Measurements from ENCODE around the gene NOX3. TPM values are rescaled to one million over a fixed set of nuclear protein-coding genes. Genes with fewer than 3 reads are reported as not detected.
"Not testable (repeated sequence)": the region's sequence is repeated elsewhere in the genome, so short reads cannot be mapped to it uniquely, and the experiment has no call there.

Gene NOX3, protein sequence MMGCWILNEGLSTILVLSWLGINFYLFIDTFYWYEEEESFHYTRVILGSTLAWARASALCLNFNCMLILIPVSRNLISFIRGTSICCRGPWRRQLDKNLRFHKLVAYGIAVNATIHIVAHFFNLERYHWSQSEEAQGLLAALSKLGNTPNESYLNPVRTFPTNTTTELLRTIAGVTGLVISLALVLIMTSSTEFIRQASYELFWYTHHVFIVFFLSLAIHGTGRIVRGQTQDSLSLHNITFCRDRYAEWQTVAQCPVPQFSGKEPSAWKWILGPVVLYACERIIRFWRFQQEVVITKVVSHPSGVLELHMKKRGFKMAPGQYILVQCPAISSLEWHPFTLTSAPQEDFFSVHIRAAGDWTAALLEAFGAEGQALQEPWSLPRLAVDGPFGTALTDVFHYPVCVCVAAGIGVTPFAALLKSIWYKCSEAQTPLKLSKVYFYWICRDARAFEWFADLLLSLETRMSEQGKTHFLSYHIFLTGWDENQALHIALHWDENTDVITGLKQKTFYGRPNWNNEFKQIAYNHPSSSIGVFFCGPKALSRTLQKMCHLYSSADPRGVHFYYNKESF
- total RNA-seq, result not detected
- long read RNA-seq, result 0 reads

- DNase-seq (no peak), ATAC-seq (no peak)
- intact Hi-C loops (cut with micrococcal nuclease), result no loop called here
These were observed at the start of gene NOX3 for GRCh38 chr6:155455766-155456165. NOX3 (minus strand) TSS chr6:155455839; CDS start chr6:155455800, 39 bp downstream.

GRCh38 chr6:155504848-155505607 is 49.4 kb upstream of the NOX3 start:
- DNase-seq, result no peak
- no peak for ATAC-seq
- intact Hi-C loops (cut with micrococcal nuclease), result no loop called here

GRCh38 chr6:155502393-155502792 is 46.8 kb upstream of the NOX3 start:
- ATAC-seq (no peak), DNase-seq (no peak)
- intact Hi-C loops (cut with micrococcal nuclease), result no loop called here

DNA sequence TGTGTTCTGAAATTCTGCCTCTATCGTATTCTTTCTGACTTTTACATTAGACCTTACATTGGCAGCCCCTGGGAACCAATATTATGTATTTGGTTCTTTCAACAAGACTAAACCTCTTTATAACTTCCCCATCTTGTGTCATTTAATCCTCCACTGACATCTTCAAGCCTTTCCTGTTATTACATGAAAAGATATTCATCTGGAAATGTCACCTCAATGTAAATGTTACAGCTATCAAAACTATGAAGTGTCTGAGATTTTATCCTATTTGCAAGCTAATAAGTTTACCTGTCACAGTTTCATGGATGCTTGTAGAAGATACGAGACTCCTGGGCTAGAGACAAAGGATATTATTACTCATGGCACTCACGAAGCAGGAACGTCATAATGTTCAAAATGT is 43.9 kb upstream of the NOX3 start:
- ATAC-seq, result no peak
- intact Hi-C loops (cut with micrococcal nuclease), result no loop called here

DNA sequence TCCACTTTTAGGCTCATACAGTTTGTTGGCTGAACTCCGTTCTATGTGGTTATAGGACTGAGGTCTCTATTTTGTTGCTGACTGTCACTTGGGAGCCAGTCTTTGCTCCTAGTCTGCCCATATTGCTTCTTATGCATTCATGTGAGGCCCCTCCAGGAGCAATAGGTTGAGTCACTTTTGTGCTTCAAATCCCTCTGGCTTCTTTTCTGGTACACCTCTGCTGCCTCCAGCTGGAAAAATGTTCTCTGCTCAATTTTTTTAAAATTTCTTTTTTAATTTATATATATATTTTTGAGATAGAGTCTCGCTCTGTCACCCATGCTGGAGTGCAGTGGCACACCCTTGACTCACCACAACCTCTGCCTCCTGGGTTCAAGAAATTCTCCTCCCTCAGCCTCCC is 42.7 kb upstream of the NOX3 start:
- DNase-seq (no peak), ATAC-seq (no peak)
- intact Hi-C loops (cut with micrococcal nuclease), result no loop called here

More for the DNA sequence above, 43.9 kb upstream of the NOX3 start:
- no peak for DNase-seq

DNA sequence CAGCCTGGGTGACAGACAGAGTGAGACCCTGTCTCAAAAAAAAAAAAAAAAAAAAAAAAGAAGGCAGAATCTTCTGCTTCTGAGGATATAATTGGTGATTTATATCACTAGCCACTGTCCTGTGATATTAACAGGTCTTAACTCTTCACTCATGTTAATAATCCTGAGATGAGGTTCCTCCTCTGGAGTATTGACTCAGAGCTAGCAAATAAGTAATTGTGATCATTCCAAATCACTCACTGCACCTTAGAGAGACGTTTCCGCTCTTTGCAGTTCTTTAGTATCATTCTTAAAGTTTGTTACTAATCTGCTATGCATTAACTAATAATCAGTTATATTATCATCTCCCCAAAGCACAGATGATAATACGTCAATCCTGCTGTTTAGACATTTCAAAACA is 41.6 kb upstream of the NOX3 start:
- DNase-seq (no peak), ATAC-seq (no peak)
- intact Hi-C loops (cut with micrococcal nuclease), result no loop called here

DNA sequence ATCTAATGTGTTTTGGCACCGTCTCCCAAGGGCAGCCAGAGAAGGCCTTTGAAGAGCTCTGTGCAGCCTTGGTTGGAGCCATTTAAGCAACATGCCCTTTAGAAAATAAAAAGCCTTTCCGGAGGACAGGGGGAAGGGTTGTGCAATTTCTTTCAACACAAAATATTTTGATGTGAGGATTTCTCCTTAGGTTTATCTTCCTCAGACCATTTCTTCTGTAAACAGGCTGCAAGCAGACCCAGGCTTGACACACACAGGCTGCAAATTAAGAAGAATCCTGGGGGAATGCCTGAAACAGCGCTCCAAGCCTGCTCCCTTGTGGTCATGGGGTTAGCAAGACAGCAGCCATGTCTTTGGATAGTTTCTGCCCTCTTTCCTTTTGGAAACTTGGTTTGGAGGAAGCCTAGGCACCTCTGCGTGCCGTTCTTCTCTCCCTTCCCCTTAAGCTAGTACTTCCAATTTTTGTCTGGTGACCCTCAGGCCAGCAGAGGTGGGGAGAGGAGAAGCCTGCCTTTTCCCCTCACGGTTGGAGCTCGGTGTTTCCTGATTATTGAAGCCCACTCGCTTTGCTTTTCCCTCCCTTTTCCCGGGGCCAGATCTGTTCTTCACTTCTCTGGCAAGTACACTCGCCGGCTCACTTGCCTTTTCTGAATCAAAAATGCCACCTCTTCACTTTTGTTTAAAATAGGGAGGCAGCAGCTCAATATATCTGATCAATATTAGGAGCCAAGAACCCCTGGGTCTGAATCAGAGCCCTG is 39.6 kb upstream of the NOX3 start:
- intact Hi-C loops (cut with micrococcal nuclease), result no loop called here
- peak; percentile 79 for ATAC-seq
- peak; percentile 32 for DNase-seq

- no peak for DNase-seq
- intact Hi-C loops (cut with micrococcal nuclease), result no loop called here
- peak; percentile 77 for ATAC-seq
These were observed 38.1 kb upstream of the NOX3 start for GRCh38 chr6:155493694-155494143.

DNA sequence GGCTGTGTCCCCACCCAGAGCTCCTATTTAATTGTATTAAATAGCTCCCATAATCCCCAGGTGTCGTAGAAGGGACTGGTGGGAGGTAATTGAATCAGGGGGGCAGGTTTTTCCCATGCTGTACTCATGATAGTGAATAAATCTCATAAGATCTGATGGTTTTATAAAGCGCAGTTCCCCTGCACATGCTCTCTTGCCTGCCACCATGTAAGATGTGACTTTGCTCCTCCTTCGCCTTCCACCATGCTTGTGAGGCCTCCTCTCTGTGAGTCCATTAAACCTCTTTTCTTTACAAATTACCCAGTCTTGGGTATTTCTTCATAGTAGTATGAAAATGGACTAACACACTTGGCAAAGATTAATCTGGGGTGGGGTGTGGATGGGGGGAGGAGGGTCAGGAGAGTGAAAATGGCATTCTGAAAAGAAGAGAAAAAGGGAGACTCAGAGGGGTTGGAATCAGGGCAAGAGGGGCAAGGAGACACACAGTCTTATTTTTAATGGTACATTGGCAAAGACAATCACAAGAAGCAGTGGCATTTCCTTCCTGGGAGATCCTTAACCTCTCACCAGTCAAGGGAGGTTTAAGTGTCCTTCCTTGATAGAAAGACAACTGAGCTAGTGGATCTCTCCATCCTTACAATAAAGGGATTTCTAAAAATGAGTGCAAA is 37.5 kb upstream of the NOX3 start:
- no peak for DNase-seq
- no peak for ATAC-seq
- intact Hi-C loops (cut with micrococcal nuclease), result no loop called here

GRCh38 chr6:155492061-155492735 is 36.6 kb upstream of the NOX3 start:
- DNase-seq (no peak), ATAC-seq (no peak)
- intact Hi-C loops (cut with micrococcal nuclease), result no loop called here

- ATAC-seq (no peak), DNase-seq (no peak)
- intact Hi-C loops (cut with micrococcal nuclease), result no loop called here
These were observed 35.8 kb upstream of the NOX3 start for GRCh38 chr6:155491421-155491820.

DNA sequence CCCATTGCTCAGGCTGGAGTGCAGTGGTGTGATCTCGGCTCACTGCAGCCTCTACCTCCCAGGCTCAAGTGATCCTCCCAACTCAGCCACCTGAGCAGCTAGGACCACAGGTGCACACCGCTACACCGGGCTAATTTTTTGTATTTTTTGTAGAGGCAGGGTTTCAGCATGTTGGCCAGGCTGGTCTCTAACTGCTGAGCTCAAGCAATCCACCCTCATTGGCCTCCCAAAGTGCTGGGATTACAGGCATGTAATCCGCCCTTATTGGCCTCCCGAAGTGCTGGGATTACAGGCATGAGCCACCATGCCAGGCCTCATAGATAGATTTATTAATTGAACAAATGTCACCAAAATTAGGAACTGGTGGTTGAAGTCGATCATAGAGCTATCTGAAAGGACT is 32.6 kb upstream of the NOX3 start:
- intact Hi-C loops (cut with micrococcal nuclease); ATAC-seq; DNase-seq: not testable (repeated sequence)

DNA sequence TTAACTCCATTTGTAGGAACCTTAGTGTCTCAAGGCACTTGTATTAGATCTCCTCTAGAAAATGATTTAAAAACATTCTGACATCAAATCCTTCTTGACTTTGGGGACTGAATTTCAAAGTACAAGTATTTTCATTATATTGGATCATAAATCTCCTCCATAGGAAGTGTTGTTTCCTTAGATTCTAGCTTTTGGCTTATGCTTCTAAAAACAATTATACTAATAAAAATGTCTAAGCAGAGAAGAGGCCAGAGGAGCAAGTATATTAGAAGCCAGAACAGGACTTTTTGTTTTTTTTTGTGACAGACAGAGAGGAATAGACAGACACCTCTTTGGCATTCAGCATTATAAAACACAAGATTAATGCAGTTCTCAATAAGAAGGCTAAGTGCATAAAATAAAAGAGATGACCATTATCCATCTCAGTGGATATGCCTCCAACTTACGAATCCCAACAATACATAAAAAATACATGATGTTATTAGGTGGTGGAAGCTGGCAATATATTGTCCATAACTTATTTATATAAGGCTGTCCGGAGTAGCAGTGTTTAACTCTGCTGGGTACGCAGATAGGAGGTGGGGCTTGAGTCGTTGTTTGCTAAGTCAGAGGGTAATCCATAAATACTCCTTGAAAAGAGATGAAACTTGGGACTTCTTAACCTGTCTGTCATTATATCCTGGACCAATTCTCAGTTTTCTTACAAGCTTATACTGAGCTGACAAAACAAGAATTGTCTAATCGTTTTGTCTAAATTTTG is 31.9 kb upstream of the NOX3 start:
- no peak for DNase-seq
- intact Hi-C loops (cut with micrococcal nuclease), result no loop called here
- no peak for ATAC-seq

DNA sequence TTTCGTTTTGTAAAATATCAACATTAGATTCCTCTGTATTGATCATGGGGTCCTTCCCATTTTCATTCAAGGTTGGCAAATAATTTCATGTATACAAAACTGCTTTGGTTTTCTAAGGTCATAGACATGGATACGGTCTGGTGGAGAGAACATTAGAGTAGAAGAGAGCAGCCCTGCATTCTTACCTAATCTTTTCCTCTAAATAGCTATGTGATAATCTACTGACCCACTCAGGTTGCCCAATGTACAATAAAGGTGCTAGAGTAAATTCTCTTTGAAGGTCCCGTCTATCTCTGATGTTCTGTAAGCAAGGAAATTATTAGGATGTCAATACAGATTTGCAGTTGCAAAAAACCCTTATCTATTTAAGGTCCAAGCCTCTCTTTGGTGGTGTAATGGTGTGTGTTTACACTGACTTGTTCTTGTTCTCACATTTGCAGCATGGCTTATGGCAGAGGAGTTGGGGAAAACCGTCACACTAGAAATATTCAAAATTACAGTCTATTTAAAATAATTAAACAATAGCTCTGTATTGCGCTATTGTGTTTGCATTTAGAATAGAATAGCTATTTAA is 31.2 kb upstream of the NOX3 start:
- intact Hi-C loops (cut with micrococcal nuclease), result no loop called here
- no peak for ATAC-seq

DNA sequence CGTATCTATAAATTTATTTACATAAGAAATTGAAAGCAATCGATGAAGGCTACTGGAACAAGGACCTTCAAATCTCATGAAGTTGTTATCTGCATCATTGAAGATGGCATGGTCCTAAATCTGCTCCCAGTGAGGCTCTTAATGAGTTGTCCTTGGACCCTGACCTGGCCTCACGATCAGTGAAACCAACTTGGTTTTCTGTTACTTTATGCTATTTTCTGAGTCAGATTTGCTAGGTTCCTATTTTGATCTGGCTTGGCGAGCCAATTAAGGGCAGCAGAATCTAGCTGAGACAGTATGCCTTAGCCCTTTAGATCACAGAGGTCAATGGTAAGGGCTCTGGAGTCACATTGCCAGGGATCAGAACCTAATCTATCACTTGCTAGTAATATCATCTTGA is 30.1 kb upstream of the NOX3 start:
- ATAC-seq (no peak), DNase-seq (no peak)
- intact Hi-C loops (cut with micrococcal nuclease), result no loop called here

More for the DNA sequence above, 31.2 kb upstream of the NOX3 start:
- no peak for DNase-seq

- intact Hi-C loops (cut with micrococcal nuclease), result no loop called here
- ATAC-seq (peak; percentile 38), DNase-seq (no peak)
These were observed 28.2 kb upstream of the NOX3 start for GRCh38 chr6:155483858-155484257.

GRCh38 chr6:155481215-155481614 is 25.6 kb upstream of the NOX3 start:
- intact Hi-C loops (cut with micrococcal nuclease), result no loop called here
- ATAC-seq, result no peak
- no peak for DNase-seq

Data from left ventricle myocardium superior (tissue), 1 donor.